GM12891 (cell line): ENCODE data around the gene TRIM31.

Source experiments
- DNase-seq: peaks from one replicate; pipeline ENCODE4 v3.0.0; 2011; ENCODE audit warnings: low spot score; ENCODE audit not compliant: insufficient read length
- FAIRE-seq: peaks from 2 replicates; lab custom pipeline; 2011; peaks lifted over from hg19 to GRCh38; lab: Jason Lieb, UNC
- PAX5 ChIP-seq: IDR thresholded peaks from 2 replicates; pipeline ENCODE4 v1.6.1; 2011; ENCODE audit warnings: low read length, moderate library complexity, mild to moderate bottlenecking; ENCODE audit not compliant: insufficient read depth, severe bottlenecking
- POLR2A ChIP-seq: IDR thresholded peaks from 2 replicates; pipeline ENCODE4 v1.6.1; 2011; ENCODE audit warnings: low read depth, low read length, control low read depth
- POLR2AphosphoS5 ChIP-seq: IDR thresholded peaks from 2 replicates; pipeline ENCODE4 v1.6.1; 2011; ENCODE audit warnings: low read depth, low read length, control low read depth
- POU2F2 ChIP-seq: IDR thresholded peaks from 2 replicates; pipeline ENCODE4 v1.6.1; 2011; ENCODE audit warnings: low read depth, mild to moderate bottlenecking, control low read depth, low read length, moderate library complexity
- SPI1 ChIP-seq: IDR thresholded peaks from 2 replicates; pipeline ENCODE4 v1.6.1; 2011; ENCODE audit warnings: low read depth, low read length, control low read depth
- TAF1 ChIP-seq: IDR thresholded peaks from 2 replicates; pipeline ENCODE4 v1.6.1; 2011; ENCODE audit warnings: low read depth, low read length, control low read depth

Gene TRIM31

GRCh38 chr6:30156262-30156599 is 43.3 kb upstream of the TRIM31 start:
- DNase-seq (no peak), FAIRE-seq (no peak)
- no peak for TF ChIP-seq POU2F2
- no peak for TF ChIP-seq SPI1
- TF ChIP-seq PAX5, result no peak
- TF ChIP-seq TAF1, result no peak
- no peak for TF ChIP-seq POLR2A
- no peak for TF ChIP-seq POLR2AphosphoS5

- FAIRE-seq (no peak), DNase-seq (no peak)
- TF ChIP-seq POU2F2 (no peak), POLR2A (no peak), TAF1 (no peak), SPI1 (no peak), PAX5 (no peak)
These were observed 42.8 kb upstream of the TRIM31 start for GRCh38 chr6:30155520-30156261.

- TF ChIP-seq PAX5 (no peak), POU2F2 (no peak), POLR2A (no peak), SPI1 (no peak), TAF1 (no peak), POLR2AphosphoS5 (no peak)
- DNase-seq (no peak), FAIRE-seq (no peak)
These were observed 42.0 kb upstream of the TRIM31 start for GRCh38 chr6:30154709-30155519.

- DNase-seq, result no peak
- TF ChIP-seq PAX5 (no peak), TAF1 (no peak), POLR2A (no peak), POLR2AphosphoS5 (no peak), SPI1 (no peak), POU2F2 (no peak)
- FAIRE-seq, result no peak
These were observed 41.2 kb upstream of the TRIM31 start for GRCh38 chr6:30154061-30154460.

GRCh38 chr6:30152910-30153610 is 40.2 kb upstream of the TRIM31 start:
- TF ChIP-seq SPI1, result no peak
- TF ChIP-seq PAX5, result no peak
- no peak for TF ChIP-seq POLR2AphosphoS5
- TF ChIP-seq POLR2A, result no peak
- TF ChIP-seq POU2F2, result no peak
- TF ChIP-seq TAF1, result no peak
- FAIRE-seq (no peak), DNase-seq (no peak)

- no peak for DNase-seq
- TF ChIP-seq PAX5, result no peak
- TF ChIP-seq TAF1, result no peak
- no peak for TF ChIP-seq SPI1
- no peak for TF ChIP-seq POLR2A
- TF ChIP-seq POU2F2, result no peak
- no peak for TF ChIP-seq POLR2AphosphoS5
- no peak for FAIRE-seq
These were observed 39.3 kb upstream of the TRIM31 start for GRCh38 chr6:30152016-30152673.

- no peak for FAIRE-seq
- TF ChIP-seq SPI1 (0 out of 2 replicates have a peak, but pooled peaks have one; percentile 2), TAF1 (no peak)
- DNase-seq, result no peak
These were observed 38.7 kb upstream of the TRIM31 start for GRCh38 chr6:30151580-30151979.

- DNase-seq, result no peak
- no peak for TF ChIP-seq SPI1
- TF ChIP-seq POLR2A, result no peak
- TF ChIP-seq POU2F2, result no peak
- TF ChIP-seq PAX5, result no peak
- peak; percentile 16 for FAIRE-seq
These were observed 37.9 kb upstream of the TRIM31 start for GRCh38 chr6:30150671-30151395.
